Lower lobe of right lung (tissue), 2 donors: ENCODE measurements around the gene ARHGAP31. TPM values are rescaled to one million over a fixed set of nuclear protein-coding genes. Genes with fewer than 3 reads are reported as not detected.
A peak's percentile ranks its signal among the peaks of the same experiment; 100 is the strongest.

Experiments used
- ATAC-seq, 2 donors: fragments of 200-7000 bp; cut with Tn5 transposase; one replicate each; pipeline ENCODE4 v1.9.1; 2020 to 2022; ENCODE audit warnings: mild to moderate bottlenecking in 2 of 2, moderate library complexity in 2 of 2
- DNase-seq: peaks from one replicate; pipeline ENCODE4 v3.0.0-alpha.2; 2020
- H3K27ac ChIP-seq: fragments of 200-600 bp; one replicate; pipeline ENCODE4 v1.8.0; 2022
- H3K27me3 ChIP-seq: fragments of 200-600 bp; one replicate; pipeline ENCODE4 v1.8.0; 2022; ENCODE audit warnings: low read depth
- H3K36me3 ChIP-seq: fragments of 200-600 bp; one replicate; pipeline ENCODE4 v1.8.0; 2022; ENCODE audit warnings: mild to moderate bottlenecking
- H3K4me1 ChIP-seq: fragments of 200-600 bp; one replicate; pipeline ENCODE4 v1.8.0; 2022
- H3K4me3 ChIP-seq: fragments of 200-600 bp; one replicate; pipeline ENCODE4 v1.8.0; 2022; ENCODE audit warnings: mild to moderate bottlenecking
- H3K9me3 ChIP-seq: fragments of 200-600 bp; one replicate; pipeline ENCODE4 v1.8.0; 2022
- CTCF ChIP-seq: fragments of 200-600 bp; IDR thresholded peaks from one replicate; pipeline ENCODE4 v1.8.0; 2022; ENCODE audit warnings: antibody characterized with exemption, mild to moderate bottlenecking
- intact Hi-C: fragments of 100-400 bp; cut with DNase I; formaldehyde crosslinking; loops from one replicate; pipeline ENCODE4 v1.11.0; 2022
- long read RNA-seq: library from polyadenylated mRNA; unstranded; transcript quantifications from one replicate; pipeline ENCODE4 v2.0.0, GENCODE V29; 2021
- total RNA-seq: library from RNA; stranded (reverse); fragmentation: NEBNext Ultra II Directional; extraction: Animal tissue kit (Norgen Biotek cat#: 25700); gene quantifications from one replicate; pipeline ENCODE4 v1.2.1, GENCODE V29; 2021
- donor health status: DM: no; HTN: yes; CAD: no; lungs with severe emphysema.

Gene ARHGAP31
- total RNA-seq: 100 TPM
- long read RNA-seq, full-length matches to known transcripts: 25 of 113 reads
- long read RNA-seq, partial matches to known transcripts: 26 of 113 reads
- long read RNA-seq, other reads (novel, unspliced or antisense): 62 of 113 reads

- ATAC-seq (peak; percentile 81), DNase-seq (peak; percentile 86)
- Histone ChIP-seq H3K4me3 (peak within 1 kb of the TSS; percentile 72), H3K4me1 (peaks cover 43% of the 10 kb centered on the region), H3K27me3 (no peaks in the 10 kb centered on the region), H3K36me3 (peaks cover 14% of the 10 kb centered on the region), H3K9me3 (no peaks in the 10 kb centered on the region), H3K27ac (peak within 1 kb of the TSS; percentile 94)
- intact Hi-C loops: no loop called here
- TF ChIP-seq CTCF: no peak
Measured at GRCh38 chr3:119293871-119294695, at the start of gene ARHGAP31. ARHGAP31 (plus strand) TSS chr3:119294383; CDS start chr3:119294905, 522 bp downstream.

GRCh38 chr3:119245778-119246177 is 48.4 kb upstream of the ARHGAP31 start:
- intact Hi-C loops: no loop called here
- ATAC-seq: peak in 1 of 2 donors; percentile 10

GRCh38 chr3:119255214-119255613 is 39.0 kb upstream of the ARHGAP31 start:
- H3K4me3 ChIP-seq: no peak overlapping the region
- intact Hi-C loops: no loop called here
- no peaks in the 10 kb centered on the region for H3K9me3 ChIP-seq
- ATAC-seq (no peak), DNase-seq (no peak)
- no peak for TF ChIP-seq CTCF
- H3K27me3 ChIP-seq: no peaks in the 10 kb centered on the region
- no peaks in the 10 kb centered on the region for H3K36me3 ChIP-seq
- peaks cover 15% of the 10 kb centered on the region for H3K4me1 ChIP-seq
- no peak overlapping the region for H3K27ac ChIP-seq

More at GRCh38 chr3:119245778-119246177, 48.4 kb upstream of the ARHGAP31 start:
- H3K27me3 ChIP-seq: no peaks in the 10 kb centered on the region
- H3K36me3 ChIP-seq: no peaks in the 10 kb centered on the region
- TF ChIP-seq CTCF: no peak
- H3K4me1 ChIP-seq: peaks cover 22% of the 10 kb centered on the region
- H3K4me3 ChIP-seq: no peak overlapping the region
- no peaks in the 10 kb centered on the region for H3K9me3 ChIP-seq
- H3K27ac ChIP-seq: no peak overlapping the region
- DNase-seq: peak; percentile 63

GRCh38 chr3:119257111-119257510 is 37.1 kb upstream of the ARHGAP31 start:
- no peaks in the 10 kb centered on the region for H3K9me3 ChIP-seq
- H3K36me3 ChIP-seq: no peaks in the 10 kb centered on the region
- TF ChIP-seq CTCF: no peak
- H3K4me1 ChIP-seq: peaks cover 15% of the 10 kb centered on the region
- H3K27me3 ChIP-seq: no peaks in the 10 kb centered on the region
- intact Hi-C loops: no loop called here
- DNase-seq (no peak), ATAC-seq (no peak)
- no peak overlapping the region for H3K27ac ChIP-seq
- no peak overlapping the region for H3K4me3 ChIP-seq

DNA sequence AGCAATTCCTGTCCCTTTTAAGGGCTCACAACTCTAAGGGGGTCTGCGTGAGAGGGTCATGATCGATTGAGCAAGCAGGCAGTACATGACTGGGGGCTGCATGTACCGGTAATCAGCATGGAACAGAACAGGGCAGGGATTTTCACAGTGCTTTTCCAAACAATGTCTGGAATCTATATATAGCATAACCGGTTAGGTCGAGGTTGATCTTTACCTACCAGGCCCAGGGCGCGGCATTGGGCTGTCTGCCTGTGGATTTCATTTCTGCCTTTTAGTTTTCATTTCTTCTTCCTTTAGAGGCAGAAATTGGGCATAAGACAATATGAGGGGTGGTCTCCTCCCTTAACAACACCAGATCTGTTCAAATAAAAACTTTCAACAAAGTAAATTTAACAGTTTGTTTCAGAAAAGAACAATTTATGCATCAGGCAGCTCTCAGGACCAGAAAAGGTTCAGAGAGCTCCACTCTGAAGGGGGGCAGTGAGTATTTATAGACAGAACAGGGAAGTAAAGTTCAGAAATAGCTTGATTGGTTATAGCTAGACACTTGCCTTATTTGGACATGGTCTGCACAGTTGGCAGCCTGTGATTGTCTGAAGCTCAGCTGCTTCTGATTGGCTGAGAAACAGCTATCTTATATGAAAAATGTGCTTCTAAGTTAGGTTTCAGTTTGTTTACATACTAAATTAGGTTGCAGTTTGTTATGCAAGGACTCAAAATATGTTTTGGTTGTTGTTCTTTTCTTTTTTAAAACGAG is 36.4 kb upstream of the ARHGAP31 start:
- Histone ChIP-seq H3K4me1 (peaks cover 15% of the 10 kb centered on the region), H3K36me3 (no peaks in the 10 kb centered on the region), H3K9me3 (no peaks in the 10 kb centered on the region), H3K27me3 (no peaks in the 10 kb centered on the region), H3K4me3 (no peak overlapping the region), H3K27ac (no peak overlapping the region)
- DNase-seq: peak; percentile 24
- peak; percentile 72 for ATAC-seq
- no peak for TF ChIP-seq CTCF
- intact Hi-C loops: no loop called here
